OCI-LY1 (cell line): ENCODE data around the gene BTBD10.

Experiments used
- CTCF ChIP-seq: fragments of 200-600 bp; sonication (generic), shearing (Covaris generic); IDR thresholded peaks from 2 replicates; pipeline ENCODE4 v1.5.1; 2017; ENCODE audit warnings: mild to moderate bottlenecking, antibody characterized with exemption, low read length, moderate library complexity, mixed read lengths
- EZH2 ChIP-seq: fragments of 200-600 bp; sonication (generic), shearing (Covaris generic); IDR thresholded peaks from 2 replicates; pipeline ENCODE4 v1.8.0; 2017; ENCODE audit warnings: borderline replicate concordance, mixed run types, mild to moderate bottlenecking, antibody characterized with exemption, low read length, moderate library complexity, mixed read lengths

GRCh38 chr11:13446444-13446843 is 16.6 kb downstream of the BTBD10 start:
- no peak for TF ChIP-seq CTCF
- no peak for TF ChIP-seq EZH2
